Measurements from ENCODE around the gene SPACDR. TPM values are rescaled to one million over a fixed set of nuclear protein-coding genes. Genes with fewer than 3 reads are reported as not detected.
A peak's percentile ranks its signal among the peaks of the same experiment; 100 is the strongest.

SPACDR gene
- total RNA-seq, 3 donors from 2014 or later (not counting 1 experiment from before 2014, with no cell fraction given), result 2.3 to 4.1 (median 3.9) TPM

GRCh38 chr7:100437150-100438100, 26.6 kb downstream of the SPACDR start:
- Mint-ChIP-seq H3K27ac (peak overlapping the region in 1 of 2 donors; percentile 99), H3K4me3 (peak overlapping the region; percentile 52), H3K4me1 (peaks cover 23 to 27% of the 10 kb centered on the region in 2 donors), H3K36me3 (no peaks in the 10 kb centered on the region), H3K9me3 (no peaks in the 10 kb centered on the region), H3K27me3 (ENCODE audit: low read depth in 2 of 2) (no peaks in the 10 kb centered on the region)
- Histone ChIP-seq H3K36me3 (ENCODE audit: control insufficient read depth, insufficient read depth, low read length) (peaks cover 21% of the 10 kb centered on the region), H3K4me1 (ENCODE audit: control insufficient read depth, insufficient read depth, low read length) (peaks cover 31% of the 10 kb centered on the region), H3K27ac (ENCODE audit: low read length) (no peak overlapping the region), H3K4me3 (ENCODE audit: low read length) (no peak overlapping the region), H3K9me3 (ENCODE audit: control insufficient read depth, insufficient read depth, low read length) (no peaks in the 10 kb centered on the region), H3K27me3 (ENCODE audit: control insufficient read depth, insufficient read depth, low read length) (no peaks in the 10 kb centered on the region)
- no peak for TF ChIP-seq CTCF (IDR thresholded peaks at IDR 0.05)
- DNase-seq (no peak), ATAC-seq (no peak)
- intact Hi-C loops (cut with micrococcal nuclease), result no loop called here
- WGBS (ENCODE audit: insufficient coverage), result 94% methylated on average over 28 of the region's 28 CpGs

- H3K4me1 ChIP-seq (ENCODE audit: control insufficient read depth, insufficient read depth, low read length), result peaks cover 47% of the 10 kb centered on the region
Measured at GRCh38 chr7:100435401-100436304, 28.4 kb downstream of the SPACDR start.

More at GRCh38 chr7:100435401-100436304, 28.4 kb downstream of the SPACDR start:
- Histone ChIP-seq H3K36me3 (ENCODE audit: control insufficient read depth, insufficient read depth, low read length) (peaks cover 24% of the 10 kb centered on the region), H3K4me3 (ENCODE audit: low read length) (peak overlapping the region; percentile 76), H3K27ac (ENCODE audit: low read length) (peak overlapping the region; percentile 87), H3K27me3 (ENCODE audit: control insufficient read depth, insufficient read depth, low read length) (no peaks in the 10 kb centered on the region), H3K9me3 (ENCODE audit: control insufficient read depth, insufficient read depth, low read length) (no peaks in the 10 kb centered on the region)
- no peak for TF ChIP-seq CTCF (IDR thresholded peaks at IDR 0.05)
- Mint-ChIP-seq H3K4me3 (peak overlapping the region; percentile 96), H3K27me3 (ENCODE audit: low read depth in 2 of 2) (no peaks in the 10 kb centered on the region), H3K27ac (peak overlapping the region; percentile 98 to 99), H3K36me3 (no peaks in the 10 kb centered on the region), H3K4me1 (peaks cover 30 to 45% of the 10 kb centered on the region in 2 donors), H3K9me3 (no peaks in the 10 kb centered on the region)
- 2% methylated on average over 81 of the region's 81 CpGs for WGBS (ENCODE audit: insufficient coverage)
- DNase-seq, result peak; percentile 33 to 77
- ATAC-seq, result peak; percentile 14 to 37 (median 28)
- intact Hi-C loops (cut with micrococcal nuclease), result no loop called here
